Natural killer cell (primary cell): ENCODE data around the gene TMC4. TPM values are rescaled to one million over a fixed set of nuclear protein-coding genes. Genes with fewer than 3 reads are reported as not detected.
A peak's percentile ranks its signal among the peaks of the same experiment; 100 is the strongest.

Experiments used
- ATAC-seq, 3 donors: fragments of 150-1000 bp in 2 of 3; fragments of 200-7000 bp in 1 of 3; cut with Tn5 transposase; 1 replicate in 1 of 3; 2 replicates in 2 of 3; pipeline ENCODE4 v1.10.0; 2021; ENCODE audit warnings: mild to moderate bottlenecking in 2 of 3, moderate library complexity in 2 of 3
- DNase-seq, 2 donors: peaks; one replicate each; pipeline versions ENCODE4 v3.0.0 to v3.0.0-alpha.2; 2013 to 2021; ENCODE audit warnings: mixed read lengths in 1 of 2
- H3K27ac ChIP-seq: one replicate; pipeline ENCODE4 v1.5.1; 2013; ENCODE audit warnings: mild to moderate bottlenecking, low read length
- H3K27me3 ChIP-seq: one replicate; pipeline ENCODE4 v1.6.1; 2013; ENCODE audit warnings: low read length; ENCODE audit not compliant: control insufficient read depth, insufficient read depth
- H3K36me3 ChIP-seq: one replicate; pipeline ENCODE4 v1.6.1; 2013; ENCODE audit warnings: low read length; ENCODE audit not compliant: control insufficient read depth, insufficient read depth
- H3K4me1 ChIP-seq: one replicate; pipeline ENCODE4 v1.6.1; 2013; ENCODE audit warnings: low read length; ENCODE audit not compliant: control insufficient read depth, insufficient read depth
- H3K4me3 ChIP-seq: one replicate; pipeline ENCODE4 v1.5.1; 2013; ENCODE audit warnings: low read length
- H3K9me3 ChIP-seq: one replicate; pipeline ENCODE4 v1.6.1; 2013; ENCODE audit warnings: low read length; ENCODE audit not compliant: control insufficient read depth, insufficient read depth
- H3K27ac Mint-ChIP-seq, 2 donors: one replicate each; pipeline ENCODE4 v1.8.0; 2022; ENCODE audit warnings: mild to moderate bottlenecking in 2 of 2, mixed read lengths in 2 of 2, moderate library complexity in 1 of 2
- H3K27me3 Mint-ChIP-seq, 2 donors: one replicate each; pipeline ENCODE4 v1.8.0; 2022; ENCODE audit warnings: low read depth in 2 of 2, mixed read lengths in 2 of 2
- H3K36me3 Mint-ChIP-seq: one replicate; pipeline ENCODE4 v1.8.0; 2022; ENCODE audit warnings: mixed read lengths
- H3K4me1 Mint-ChIP-seq, 2 donors: one replicate each; pipeline ENCODE4 v1.8.0; 2022; ENCODE audit warnings: mixed read lengths in 2 of 2
- H3K4me3 Mint-ChIP-seq: one replicate; pipeline ENCODE4 v1.8.0; 2022; ENCODE audit warnings: mild to moderate bottlenecking, moderate library complexity, mixed read lengths
- H3K9me3 Mint-ChIP-seq, 2 donors: one replicate each; pipeline ENCODE4 v1.8.0; 2022; ENCODE audit warnings: mixed read lengths in 2 of 2
- WGBS: methylation state at CpG from one replicate; pipeline ENCODE4 v1.1.7; 2013; ENCODE audit warnings: missing lambda C conversion rate; ENCODE audit not compliant: insufficient coverage; 5-methylcytosine and 5-hydroxymethylcytosine counted together
- intact Hi-C: fragments of 100-400 bp; cut with micrococcal nuclease; formaldehyde crosslinking; loops from one replicate; pipeline ENCODE4 v1.14.2; 2022
- total RNA-seq, 4 donors: library from RNA; stranded (reverse); fragments of 120-200 nt in 1 of 4; gene quantifications; one replicate each; pipeline versions ENCODE4 v1.2.3 to v1.2.4, GENCODE V29; 2013 to 2022
- TF ChIP-seq, protein P1 (sequence below): fragments of 200-600 bp; IDR thresholded peaks from one replicate; pipeline ENCODE4 v1.8.0; 2022; ENCODE audit warnings: antibody characterized with exemption

Gene TMC4
- total RNA-seq, 3 donors from 2014 or later (not counting 1 experiment from before 2014, with no cell fraction given), result 7.2 to 8.2 (median 7.5) TPM

- H3K4me1 ChIP-seq, result peaks cover 62% of the 10 kb centered on the region
- TF ChIP-seq, protein P1, sequence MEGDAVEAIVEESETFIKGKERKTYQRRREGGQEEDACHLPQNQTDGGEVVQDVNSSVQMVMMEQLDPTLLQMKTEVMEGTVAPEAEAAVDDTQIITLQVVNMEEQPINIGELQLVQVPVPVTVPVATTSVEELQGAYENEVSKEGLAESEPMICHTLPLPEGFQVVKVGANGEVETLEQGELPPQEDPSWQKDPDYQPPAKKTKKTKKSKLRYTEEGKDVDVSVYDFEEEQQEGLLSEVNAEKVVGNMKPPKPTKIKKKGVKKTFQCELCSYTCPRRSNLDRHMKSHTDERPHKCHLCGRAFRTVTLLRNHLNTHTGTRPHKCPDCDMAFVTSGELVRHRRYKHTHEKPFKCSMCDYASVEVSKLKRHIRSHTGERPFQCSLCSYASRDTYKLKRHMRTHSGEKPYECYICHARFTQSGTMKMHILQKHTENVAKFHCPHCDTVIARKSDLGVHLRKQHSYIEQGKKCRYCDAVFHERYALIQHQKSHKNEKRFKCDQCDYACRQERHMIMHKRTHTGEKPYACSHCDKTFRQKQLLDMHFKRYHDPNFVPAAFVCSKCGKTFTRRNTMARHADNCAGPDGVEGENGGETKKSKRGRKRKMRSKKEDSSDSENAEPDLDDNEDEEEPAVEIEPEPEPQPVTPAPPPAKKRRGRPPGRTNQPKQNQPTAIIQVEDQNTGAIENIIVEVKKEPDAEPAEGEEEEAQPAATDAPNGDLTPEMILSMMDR, result no peak
- H3K4me3 ChIP-seq, result no peak overlapping the region
- no peaks in the 10 kb centered on the region for H3K9me3 Mint-ChIP-seq
- no peaks in the 10 kb centered on the region for H3K9me3 ChIP-seq
- ATAC-seq (no peak), DNase-seq (no peak)
- peak overlapping the region; percentile 100 for H3K4me3 Mint-ChIP-seq
- 77% methylated on average over 13 of the region's 13 CpGs for WGBS
- H3K27me3 ChIP-seq, result no peaks in the 10 kb centered on the region
- peak overlapping the region; percentile 99 to 100 for H3K27ac Mint-ChIP-seq
- peaks cover 61 to 76% of the 10 kb centered on the region in 2 donors for H3K4me1 Mint-ChIP-seq
- no peaks in the 10 kb centered on the region for H3K27me3 Mint-ChIP-seq
- no peaks in the 10 kb centered on the region for H3K36me3 Mint-ChIP-seq
- intact Hi-C loops, result no loop called here
- no peak overlapping the region for H3K27ac ChIP-seq
- H3K36me3 ChIP-seq, result peaks cover 19% of the 10 kb centered on the region
Observed at GRCh38 chr19:54160854-54161253, 12.1 kb downstream of the TMC4 start.

- Mint-ChIP-seq H3K4me3 (peak overlapping the region; percentile 100), H3K27ac (peak overlapping the region; percentile 99 to 100), H3K9me3 (no peaks in the 10 kb centered on the region), H3K4me1 (peaks cover 61 to 70% of the 10 kb centered on the region in 2 donors), H3K27me3 (no peaks in the 10 kb centered on the region), H3K36me3 (no peaks in the 10 kb centered on the region)
- DNase-seq (no peak), ATAC-seq (no peak)
- intact Hi-C loops, result no loop called here
- H3K4me3 ChIP-seq, result peak overlapping the region; percentile 41
- H3K9me3 ChIP-seq, result no peaks in the 10 kb centered on the region
- peak overlapping the region; percentile 86 for H3K27ac ChIP-seq
- 7% methylated on average over 28 of the region's 28 CpGs for WGBS
- H3K4me1 ChIP-seq, result peaks cover 62% of the 10 kb centered on the region
- H3K27me3 ChIP-seq, result no peaks in the 10 kb centered on the region
- peaks cover 25% of the 10 kb centered on the region for H3K36me3 ChIP-seq
- TF ChIP-seq, protein P1, result no peak
Observed at GRCh38 chr19:54160182-54160811, 12.7 kb downstream of the TMC4 start.

DNA sequence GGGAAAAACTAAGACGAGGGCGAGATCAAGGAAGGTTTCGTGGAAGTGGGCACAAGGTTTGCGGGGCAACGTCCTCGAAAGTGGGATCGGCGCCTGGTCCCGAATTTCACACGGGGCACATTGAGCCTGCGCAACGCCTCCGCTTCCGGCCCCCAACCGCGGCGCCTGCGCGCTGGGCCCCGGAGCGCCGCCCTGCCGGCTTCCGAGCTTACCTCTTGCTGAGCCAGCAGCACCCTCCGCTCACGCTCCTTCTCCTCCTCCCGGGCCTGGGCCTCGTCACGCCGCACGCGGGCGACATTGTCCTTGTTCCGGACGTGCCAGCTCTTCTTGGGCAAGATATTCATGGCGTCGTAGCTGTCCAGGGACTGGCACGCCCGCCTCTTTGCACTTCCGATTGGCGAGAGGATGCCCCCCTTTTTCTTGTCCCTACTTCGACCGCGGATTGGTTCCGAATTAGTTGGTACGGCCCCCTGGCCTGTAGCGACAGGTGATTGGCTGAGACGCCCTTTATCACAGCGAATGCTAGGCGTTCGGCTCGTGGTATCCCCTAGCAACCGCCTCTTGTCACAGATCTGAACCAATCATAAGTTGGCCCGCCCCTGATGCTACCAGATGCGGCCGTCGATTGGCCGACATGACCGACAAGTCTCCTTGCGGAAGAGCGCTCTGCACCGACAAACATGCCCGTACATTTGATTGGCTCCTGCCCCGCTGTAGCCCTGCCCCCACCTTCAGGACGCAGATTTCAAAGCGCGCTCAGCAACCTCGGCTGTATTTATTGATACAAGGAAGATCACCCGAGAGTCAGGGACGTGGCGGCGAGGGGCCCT is 13.4 kb downstream of the TMC4 start, which contains the start of gene LENG1:
LENG1 (minus strand) TSS at position 370 of the 830 bp plus-strand sequence; CDS start at position 344, 26 bp downstream.
- H3K36me3 Mint-ChIP-seq, result no peaks in the 10 kb centered on the region
- peak within 1 kb of the TSS; percentile 100 for H3K4me3 Mint-ChIP-seq
- intact Hi-C loops, result loop anchor here (1.0 kb wide), 2 partner anchors 22 to 44 kb away; partner anchors contain the start of genes CNOT3, PRPF31 and TFPT
- ATAC-seq (peak; percentile 82 to 94 (median 86)), DNase-seq (peak; percentile 97 to 100)
- TF ChIP-seq, protein P1, result peak; percentile 17
- peaks cover 32% of the 10 kb centered on the region for H3K36me3 ChIP-seq
- peaks cover 54 to 65% of the 10 kb centered on the region in 2 donors for H3K4me1 Mint-ChIP-seq
- peaks cover 58% of the 10 kb centered on the region for H3K4me1 ChIP-seq
- H3K27me3 Mint-ChIP-seq, result no peaks in the 10 kb centered on the region
- WGBS, result 0% methylated on average over 72 of the region's 72 CpGs
- H3K27ac ChIP-seq, result peak within 1 kb of the TSS; percentile 86
- peak within 1 kb of the TSS; percentile 71 for H3K4me3 ChIP-seq
- H3K9me3 Mint-ChIP-seq, result no peaks in the 10 kb centered on the region
- H3K27ac Mint-ChIP-seq, result peak within 1 kb of the TSS; percentile 99 to 100
- no peaks in the 10 kb centered on the region for H3K27me3 ChIP-seq
- no peaks in the 10 kb centered on the region for H3K9me3 ChIP-seq
